GM18499 (cell line): Measurements from ENCODE around the gene DOHH.
"Not testable (repeated sequence)": the region's sequence is repeated elsewhere in the genome, so short reads cannot be mapped to it uniquely, and the experiment has no call there.

Source experiments
- ATAC-seq: cut with Tn5 transposase; IDR thresholded peaks from one replicate; pipeline ENCODE4 v1.9.1; 2021; ENCODE audit warnings: moderate number of reproducible peaks; ENCODE audit not compliant: insufficient read depth, unreplicated experiment

The DOHH gene

DNA sequence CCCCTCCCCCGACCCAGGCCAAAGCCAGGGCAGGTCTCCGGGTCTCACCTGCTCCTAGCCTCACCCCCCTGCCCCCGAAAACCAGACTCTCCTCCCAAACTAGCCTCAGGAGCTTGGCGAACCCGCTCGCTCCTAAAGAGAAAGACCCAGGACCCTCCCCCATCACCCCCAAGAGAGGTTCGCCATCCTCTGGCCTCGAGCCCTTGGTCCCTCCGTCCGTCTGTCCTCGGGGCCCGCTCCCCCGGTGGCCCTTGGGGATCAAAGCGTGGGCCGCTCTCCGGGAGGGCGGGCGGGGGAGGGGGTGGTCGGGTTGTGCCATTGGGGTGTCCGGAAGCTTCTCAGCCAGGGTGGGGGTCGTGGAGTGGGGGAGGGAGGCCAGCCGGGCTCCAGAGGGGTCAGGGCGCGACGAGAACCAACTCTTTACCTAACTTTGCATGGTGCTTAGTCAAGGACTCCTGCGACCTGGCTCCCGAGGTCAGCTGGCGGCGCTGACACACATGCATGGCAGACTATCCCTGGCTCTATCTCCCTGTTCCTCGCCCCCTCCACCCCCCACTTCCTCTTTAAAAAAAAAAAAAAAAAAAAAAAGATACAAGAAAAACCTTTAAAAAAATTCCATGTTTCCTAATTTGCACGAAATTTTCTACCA is 35.8 kb downstream of the DOHH start:
- ATAC-seq = no peak

DNA sequence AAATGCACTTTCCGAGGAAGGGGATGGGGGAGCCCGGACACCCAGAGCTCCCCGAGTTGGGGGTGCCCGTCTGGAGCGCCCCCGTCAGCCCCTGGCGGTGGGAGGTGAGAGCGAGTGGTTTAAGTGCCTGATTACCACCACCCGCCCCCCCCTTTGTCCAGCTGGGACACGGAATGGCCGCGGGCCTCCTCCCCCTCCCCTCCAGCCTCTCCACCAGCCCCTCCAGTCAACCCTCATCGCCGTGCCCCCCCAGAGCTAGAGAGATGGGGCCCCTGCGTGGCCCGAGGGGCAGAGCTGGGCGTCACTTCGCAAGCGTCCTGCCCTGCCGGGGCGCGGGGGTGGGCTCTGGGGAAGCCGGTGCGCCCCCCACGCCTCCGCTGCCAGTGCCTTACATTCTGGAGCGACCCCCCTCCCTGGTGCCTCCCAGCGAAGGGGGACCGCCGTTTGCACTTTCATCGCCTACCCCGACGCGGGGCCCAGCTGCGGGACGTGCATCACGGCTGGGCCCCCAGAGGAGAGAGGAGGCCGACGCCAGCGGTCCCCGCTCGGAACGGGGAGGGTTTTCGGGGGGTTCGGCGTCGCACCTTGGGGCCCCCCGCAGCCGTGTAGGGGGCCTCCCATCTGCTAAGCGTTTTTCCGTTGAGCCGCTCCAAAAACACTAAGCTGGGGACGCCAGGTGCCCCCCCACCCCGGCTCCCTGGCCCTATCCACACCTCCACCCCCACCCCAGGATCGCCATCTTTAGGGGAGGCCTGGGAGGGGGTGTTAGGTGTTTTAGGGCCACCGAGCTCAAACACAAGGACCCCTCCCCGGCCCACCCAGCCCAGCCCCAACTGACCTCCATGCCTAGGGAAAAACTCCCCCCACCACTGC is 36.5 kb downstream of the DOHH start:
- ATAC-seq = no peak

DNA sequence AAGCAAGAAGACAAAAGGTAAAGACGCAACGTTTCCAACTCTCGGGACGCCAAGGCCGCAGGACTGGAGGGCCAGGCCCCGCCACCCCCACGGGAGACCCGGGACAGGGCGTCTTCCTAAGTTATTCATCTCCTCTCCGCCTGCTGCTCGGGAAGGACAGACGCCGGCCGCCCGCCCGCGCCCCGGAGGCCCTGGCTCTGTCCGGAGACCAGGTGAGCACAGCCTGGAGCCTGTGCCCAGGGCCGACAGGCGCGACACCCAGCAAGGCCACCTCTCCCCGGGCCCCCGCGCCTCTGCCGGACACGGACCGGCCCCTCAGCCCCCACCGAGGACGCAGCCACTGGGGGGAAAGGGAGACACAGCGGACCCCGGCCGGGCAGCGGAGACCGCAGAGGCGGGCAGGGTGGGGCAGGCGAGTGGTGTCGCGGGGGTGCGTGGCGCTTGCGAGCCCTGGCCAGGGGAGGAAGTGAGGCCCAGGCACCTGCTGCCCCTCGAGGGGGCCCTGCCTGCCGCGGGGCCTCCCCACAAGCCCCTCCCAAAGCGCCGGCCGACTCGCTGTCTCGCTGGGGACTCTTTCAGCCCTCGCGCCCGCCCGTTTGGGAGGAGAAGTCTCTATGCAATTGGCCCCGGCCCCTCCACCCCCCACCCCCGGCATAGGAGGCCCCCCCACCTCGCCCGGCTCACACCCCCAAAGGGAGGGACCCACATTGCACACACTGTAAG is 37.3 kb downstream of the DOHH start:
- ATAC-seq = no peak

DNA sequence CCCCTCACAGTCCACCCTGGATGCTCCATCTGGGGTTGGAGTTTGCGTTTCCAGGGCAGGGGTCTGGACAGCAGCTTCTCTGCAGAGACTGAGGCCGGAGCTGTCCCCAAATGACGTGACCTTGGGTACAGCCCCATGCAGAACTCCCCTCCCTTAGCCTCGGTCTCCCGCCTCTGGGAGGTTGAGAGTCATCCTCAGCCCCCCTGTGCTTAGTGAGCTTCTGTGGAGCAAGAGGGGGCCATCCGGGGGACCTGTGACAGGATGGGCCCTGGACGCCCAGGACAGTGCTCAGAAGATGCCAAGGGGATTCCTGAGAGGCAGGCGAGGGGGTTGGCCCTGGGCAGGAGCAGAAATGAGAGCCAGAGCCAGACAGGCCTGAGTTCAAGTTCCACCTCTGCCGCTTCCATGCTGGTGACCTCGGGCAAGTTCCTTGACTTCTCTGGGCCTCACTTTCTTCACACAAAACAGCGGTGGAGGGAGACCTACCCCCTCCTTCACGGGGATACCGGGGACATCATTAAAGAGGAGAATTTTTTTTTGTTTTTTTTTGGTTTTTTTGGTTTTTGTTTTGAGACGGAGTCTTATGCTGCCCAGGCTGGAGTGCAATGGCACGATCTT is 40.4 kb downstream of the DOHH start:
- no peak for ATAC-seq

DNA sequence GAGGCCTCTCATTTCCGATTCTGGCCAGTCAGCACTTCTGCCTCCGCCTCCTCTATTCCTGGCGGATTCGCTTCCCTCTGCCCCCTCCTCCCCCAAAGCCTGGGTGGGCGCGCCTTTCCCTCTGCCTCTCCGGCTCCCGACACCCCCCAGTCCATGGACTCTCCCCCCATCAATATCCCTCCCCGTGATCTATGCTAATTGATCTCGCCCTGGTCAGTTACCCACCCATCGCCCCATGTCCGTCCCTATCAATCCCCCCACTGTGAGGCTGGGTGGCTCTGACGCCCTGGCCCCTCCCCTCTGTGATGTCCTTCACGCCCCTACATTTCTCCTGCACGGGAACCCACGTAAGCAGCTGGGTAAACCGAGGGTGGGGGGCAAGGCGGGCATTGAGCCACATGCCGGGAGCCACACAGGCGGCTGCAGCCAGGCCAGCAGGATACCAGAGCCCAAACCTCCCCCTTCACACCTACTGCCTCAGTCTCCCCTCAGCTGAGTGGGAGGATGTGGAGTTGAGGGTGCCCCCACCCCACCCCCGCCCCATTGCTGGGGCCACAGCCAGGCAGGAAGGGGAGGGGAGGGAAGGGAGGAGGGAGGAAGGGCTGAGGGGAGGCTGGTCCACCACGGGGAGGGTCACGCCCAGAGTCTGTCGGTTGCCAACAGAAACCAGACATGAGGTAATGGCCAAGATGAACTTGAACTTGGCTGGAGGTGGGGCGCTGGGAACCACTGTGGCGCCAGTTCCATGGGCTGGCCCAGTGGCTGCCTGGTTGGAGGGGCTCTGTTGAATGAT is 41.2 kb downstream of the DOHH start:
- ATAC-seq = no peak

DNA sequence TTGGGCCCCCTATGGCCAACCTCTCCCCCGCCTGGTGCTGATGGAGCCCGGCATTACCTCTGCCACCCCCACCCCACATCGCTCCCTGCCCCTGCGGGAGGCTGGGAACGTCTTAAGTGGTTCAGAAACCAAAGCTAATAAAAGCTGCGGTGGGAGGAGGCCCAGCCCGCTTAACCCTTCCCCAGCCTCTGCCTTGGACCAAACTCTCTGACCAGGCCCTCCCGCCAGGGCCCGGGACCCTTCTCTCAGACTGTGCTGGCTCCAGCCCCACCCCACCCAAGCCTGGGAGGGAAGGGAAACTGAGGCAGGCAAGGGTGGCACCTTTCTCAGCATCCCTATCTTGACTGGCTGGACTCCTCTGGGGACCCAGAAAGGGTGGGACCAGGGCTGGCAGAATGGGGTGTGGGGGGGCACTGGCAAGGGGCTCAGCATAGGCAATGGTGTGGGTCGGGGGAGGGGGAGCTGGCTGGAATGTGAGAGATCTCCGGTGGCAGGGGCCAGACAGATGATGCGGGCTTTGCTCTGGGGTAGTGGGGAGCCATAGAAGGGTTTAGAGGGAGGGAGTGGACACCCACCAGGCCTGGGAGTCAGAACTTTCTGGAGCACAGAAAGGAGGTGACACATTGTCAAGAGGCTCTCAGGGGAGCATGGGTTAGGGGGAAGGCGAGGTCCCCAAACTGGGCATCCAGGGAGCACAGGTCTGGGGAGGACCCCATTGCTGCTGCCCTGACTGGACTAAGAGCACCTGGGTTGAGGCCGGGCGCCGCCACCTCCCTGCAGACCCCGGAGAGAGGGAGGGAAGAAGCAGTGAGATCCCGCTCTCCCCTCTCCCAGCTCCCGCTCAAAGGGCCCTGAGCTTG is 42.0 kb downstream of the DOHH start:
- no peak for ATAC-seq

DNA sequence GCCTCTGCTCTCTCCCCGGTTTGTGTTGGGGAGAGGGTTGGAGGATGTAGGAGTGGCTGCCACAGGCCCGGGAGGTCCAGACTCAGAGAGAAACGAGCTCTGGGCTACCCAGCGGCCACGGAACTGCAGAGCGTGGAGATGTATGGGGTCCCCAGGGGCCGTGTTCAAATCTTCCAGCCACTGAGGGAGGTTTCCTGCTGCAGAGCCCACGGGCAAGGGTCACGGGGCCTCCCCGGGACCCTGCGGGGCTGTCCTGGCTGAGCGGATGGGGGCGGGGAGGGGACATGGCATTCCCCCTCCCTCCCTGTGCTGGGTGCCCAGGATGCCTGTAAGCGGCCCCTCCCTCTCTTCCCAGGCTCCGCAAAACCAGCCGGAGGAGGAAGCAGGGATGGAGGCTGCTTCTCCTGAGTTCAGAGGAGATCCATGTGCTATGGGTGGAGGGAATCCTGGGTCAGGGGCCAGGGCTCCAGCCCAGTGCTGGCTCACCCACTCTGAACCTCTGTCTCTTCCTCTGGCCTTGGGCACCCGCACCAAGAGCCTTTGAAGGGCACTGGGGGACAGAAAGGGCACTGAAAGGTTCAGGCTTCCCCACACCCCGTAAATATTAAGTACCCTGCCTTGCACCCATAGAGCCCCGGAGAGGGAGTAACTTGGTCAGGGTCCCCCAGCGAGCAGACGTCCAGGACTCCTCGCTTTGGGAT is 42.8 kb downstream of the DOHH start:
- ATAC-seq = no peak

DNA sequence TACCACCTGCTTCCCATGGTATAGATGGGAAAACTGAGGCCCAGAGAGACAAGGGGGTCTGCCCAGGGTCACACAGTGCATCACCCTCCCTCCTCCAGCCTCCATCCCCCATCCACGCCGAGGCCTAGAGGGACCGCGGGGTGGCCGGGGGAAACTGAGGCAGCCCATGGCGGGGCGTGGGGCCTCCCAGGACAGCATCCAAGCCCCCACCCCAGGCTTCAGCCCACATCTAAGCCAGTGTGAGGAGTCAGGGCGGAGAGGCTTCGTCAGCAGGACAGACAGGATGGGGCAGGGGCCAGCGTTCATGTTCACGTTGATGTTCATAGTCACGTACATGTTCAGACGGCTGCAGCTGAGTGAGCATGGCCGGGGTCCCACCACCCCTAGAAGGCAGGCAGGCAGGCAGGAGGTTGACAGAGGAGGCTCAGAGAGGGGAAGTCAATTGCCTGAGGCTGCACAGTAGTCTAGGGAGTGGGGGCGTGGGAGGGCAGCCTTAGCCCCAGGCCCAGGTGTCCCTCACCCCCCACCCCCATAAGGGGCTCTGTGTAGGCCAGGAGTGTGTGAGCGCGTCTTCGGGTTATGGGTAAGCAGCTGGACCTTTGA is 43.4 kb downstream of the DOHH start:
- no peak for ATAC-seq

DNA sequence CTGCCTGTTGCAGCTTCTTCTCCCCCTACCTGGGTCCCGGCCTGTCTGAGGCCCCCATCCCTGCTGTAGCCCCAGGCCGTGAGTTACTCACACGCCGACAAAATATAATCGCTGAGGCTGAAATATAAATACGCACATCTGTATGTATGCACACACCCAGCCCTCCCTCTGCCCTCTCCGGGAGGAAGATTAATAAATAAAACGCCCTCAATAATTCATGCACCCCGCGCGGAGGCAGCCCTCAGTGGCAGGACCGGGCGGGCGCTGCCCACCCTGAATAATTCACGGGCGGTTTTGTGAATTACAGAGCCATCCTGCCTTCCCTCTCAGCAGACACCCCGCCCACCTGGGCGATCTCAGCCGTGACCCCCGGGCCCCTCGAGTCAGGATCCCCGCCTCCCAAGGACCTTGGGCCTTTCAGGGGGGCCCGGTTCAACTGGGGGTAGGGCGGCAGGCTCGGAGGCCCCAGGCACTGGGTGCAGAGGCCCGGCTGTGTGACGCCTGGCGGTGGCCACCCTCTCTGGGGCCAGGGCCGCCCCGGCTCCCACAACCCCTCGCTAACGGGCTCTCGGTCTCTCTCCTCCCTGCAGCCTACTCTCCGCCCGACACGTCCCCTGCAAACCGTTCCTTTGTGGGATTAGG is 44.4 kb downstream of the DOHH start:
- ATAC-seq = no peak

DNA sequence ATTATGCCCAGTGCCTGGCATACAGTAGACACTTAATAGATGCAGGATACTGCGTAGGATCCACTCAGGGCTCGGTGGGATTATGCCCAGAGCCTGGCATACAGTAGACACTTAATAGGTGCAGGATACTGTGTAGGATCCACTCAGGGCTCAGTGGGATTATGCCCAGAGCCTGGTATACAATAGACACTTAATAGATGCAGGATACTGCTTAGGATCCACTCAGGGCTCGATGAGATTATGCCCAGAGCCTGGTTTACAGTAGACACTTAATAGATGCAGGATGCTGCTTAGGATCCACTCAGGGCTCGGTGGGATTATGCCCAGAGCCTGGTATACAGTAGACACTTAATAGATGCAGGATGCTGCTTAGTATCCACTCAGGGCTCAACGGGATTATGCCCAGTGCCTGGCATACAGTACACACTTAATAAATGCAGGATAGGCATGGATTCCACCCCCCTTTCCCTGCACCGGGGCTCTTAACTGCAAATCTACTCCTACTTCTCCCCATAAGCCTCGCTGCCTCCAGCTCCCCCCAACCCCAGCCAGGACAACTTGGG is 45.0 kb downstream of the DOHH start:
- ATAC-seq = no peak

DNA sequence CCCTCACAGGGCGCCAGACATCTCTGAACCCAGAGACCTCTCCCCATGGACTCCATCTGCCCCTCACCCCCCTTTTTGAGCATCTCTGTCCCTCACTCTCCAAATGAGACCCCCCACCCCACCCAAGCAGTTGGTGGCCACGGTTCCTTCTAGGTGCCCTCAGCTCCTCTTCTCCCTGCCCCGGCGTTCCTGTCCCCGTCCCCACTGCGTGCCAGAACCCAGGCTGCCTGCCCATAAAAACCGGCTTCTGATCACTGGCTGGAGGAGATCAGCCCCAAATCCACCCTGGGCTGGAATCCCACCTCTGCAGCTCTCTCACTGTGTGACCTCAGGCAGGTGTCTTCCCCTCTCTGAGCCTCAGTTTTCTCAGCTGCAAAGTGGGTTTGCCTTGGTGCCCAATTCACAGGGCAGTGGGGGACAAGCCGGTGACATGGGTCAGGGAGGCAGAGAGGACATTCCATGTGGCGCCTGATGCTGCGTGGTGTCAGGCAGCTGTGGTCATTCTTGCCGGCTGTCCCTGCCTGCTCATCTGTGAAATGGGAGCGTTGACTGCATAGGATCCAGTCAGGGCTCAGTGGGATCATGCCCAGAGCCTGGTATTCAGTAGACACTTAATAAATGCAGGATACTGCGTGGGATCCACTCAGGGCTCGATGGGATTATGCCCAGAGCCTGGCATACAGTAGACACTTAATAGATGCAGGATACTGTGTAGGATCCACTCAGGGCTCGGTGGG is 45.6 kb downstream of the DOHH start:
- ATAC-seq = no peak

DNA sequence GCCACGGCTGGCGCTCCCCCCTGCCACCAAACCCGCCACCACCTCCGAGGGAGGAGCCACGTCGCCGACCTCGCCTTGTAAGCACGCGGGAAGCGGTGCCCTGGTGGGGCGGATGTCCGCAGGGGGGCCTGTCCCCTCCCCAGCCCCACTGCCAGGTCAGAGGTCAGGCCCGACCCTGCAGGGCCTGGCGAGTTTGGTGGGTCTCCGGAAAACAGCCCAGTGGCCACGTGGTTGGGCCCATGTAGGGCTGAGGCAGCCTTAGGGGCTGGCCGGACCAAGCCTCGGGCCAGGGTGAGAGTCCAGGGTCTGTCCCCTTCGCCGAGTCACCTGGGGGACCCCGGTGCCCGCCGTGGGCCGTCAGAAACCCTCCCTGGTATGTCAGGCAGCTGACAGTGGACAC is 46.6 kb downstream of the DOHH start:
- ATAC-seq = no peak

DNA sequence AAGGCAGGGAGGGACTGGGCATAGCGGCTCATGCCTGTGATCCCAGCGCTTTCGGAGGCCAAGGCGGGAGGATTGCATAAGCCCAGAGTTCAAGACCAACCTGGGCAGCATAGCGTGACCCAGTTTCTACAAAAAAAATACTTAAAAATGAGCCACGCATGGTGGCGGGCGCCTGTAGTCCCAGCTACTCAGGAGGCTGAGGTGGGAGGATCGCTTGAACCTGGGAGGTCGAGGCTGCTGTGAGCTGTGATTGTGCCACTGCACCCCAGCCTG is 47.6 kb downstream of the DOHH start:
- not testable (repeated sequence) for ATAC-seq

DNA sequence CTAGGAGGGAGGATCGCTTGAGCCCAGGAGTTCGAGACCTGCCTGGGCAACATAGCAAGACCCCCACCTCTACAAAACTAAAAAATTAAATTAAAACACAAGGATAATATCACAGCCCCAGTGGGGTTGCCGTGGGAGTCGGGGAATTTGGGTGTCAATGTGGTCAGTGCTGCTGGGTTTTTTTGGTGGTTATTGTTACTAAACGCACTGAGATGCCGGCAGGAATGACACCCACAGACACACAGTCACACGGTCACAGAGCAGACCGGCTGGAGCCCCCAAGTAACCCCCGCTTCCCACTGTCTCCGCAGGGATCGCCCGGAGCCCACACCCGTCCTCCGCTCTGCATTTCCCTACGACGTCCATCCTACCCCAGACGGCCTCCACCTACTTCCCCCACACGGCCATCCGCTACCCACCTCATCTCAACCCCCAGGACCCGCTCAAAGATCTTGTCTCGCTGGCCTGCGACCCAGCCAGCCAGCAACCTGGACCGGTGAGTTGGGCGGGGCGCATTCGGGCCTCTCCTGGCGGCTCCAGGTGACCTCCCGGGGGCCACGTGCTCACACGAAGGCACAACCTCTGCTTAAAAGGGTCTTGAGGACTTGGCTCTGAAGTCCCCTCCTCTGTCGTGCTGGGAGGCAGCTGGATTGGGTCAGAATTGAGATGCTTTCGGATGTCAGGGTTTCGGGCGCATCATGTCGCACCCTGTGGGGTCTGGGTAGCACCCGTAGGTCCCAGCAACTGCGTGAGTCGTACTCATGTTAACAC is 48.1 kb downstream of the DOHH start:
- no peak for ATAC-seq

DNA sequence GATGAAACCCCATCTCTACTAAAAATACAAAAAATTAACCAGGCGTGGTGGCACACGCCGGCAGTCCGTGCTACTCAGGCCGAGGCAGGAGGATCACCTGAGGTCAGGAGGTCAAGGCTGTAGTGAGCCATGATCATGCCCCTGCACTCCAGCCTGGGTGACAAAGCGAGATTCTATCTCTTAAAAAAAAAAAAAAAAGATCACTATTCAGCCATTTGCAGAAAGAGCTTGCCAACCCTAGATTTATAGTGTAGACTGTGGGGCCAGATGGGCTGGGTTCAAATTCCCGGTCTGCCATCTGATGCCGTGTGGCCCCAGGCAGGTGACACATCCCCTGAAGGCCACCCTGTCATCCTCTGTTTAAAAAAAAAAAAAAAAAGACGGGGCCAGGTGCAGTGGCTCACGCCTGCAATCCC is 49.0 kb downstream of the DOHH start:
- ATAC-seq = no peak

DNA sequence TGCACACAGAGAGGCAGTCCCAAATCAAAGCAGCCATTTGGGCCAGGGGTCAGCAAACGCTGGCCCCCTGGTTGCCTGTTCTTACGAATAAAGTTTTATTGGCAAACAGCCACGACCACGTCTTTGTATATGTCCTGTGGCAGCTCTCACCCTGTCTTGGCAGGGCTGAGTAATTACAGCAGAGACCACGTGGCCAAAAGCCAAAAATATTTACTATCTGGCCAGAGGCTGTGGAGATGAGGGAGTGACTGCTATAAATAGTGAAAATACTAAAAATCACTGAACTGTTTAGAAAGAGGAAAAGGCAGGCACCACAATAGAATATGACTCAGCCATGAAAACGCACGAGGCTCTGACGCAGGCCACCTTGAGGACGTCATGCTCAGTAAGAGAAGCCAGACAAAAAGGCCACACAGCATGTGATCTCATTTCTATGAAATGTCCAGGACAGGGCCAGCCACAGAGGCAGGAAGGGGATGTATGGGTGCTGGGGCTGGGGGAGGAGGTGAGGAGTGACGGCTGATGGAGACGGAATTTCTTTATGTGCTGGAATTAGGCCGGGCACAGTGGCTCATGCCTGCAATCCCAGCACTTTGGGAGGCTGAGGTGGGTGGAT is 49.6 kb downstream of the DOHH start:
- ATAC-seq = no peak
